Right lobe of liver (tissue), 4 donors: ENCODE measurements around the gene HPS5.

ENCODE experiments used
- POLR2A ChIP-seq: fragments of 450-650 bp; IDR thresholded peaks from one replicate; pipeline ENCODE4 v1.6.1; 2017; ENCODE audit warnings: antibody characterized with exemption, mild to moderate bottlenecking
- TF ChIP-seq, protein P1 (sequence below), 4 donors: fragments of 200-600 bp in 3 of 4; fragments of 450-650 bp in 1 of 4; IDR thresholded peaks; one replicate each; pipeline versions ENCODE4 v1.5.1 to v1.8.0; 2016 to 2022; ENCODE audit warnings: antibody characterized with exemption in 4 of 4, mild to moderate bottlenecking in 2 of 4
- donor health status: DM: no; HTN: no; CAD: no.
- donor health status: DM: no; HTN: no; CAD: no.
- donor health status: DM: no; HTN: yes; CAD: no.

DNA sequence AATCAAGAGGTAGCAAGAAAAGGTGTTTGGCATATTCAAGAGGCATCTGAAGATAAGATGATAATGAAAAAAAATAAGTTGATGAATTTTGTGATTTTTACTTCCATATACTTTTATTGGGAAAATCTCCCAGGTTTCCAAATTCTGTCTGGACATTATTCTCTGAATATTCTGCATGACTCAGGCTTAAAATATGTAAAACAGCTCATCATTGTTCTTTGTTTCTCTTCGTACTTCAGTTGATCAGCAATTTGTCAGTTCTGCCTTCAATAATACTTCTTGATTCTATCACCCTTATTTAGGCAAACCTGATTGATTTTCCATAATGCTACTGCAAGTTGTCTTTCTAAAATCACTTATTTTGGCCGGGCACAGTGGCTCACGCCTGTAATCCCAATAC, 30.6 kb upstream of the HPS5 start:
- TF ChIP-seq, protein P1, sequence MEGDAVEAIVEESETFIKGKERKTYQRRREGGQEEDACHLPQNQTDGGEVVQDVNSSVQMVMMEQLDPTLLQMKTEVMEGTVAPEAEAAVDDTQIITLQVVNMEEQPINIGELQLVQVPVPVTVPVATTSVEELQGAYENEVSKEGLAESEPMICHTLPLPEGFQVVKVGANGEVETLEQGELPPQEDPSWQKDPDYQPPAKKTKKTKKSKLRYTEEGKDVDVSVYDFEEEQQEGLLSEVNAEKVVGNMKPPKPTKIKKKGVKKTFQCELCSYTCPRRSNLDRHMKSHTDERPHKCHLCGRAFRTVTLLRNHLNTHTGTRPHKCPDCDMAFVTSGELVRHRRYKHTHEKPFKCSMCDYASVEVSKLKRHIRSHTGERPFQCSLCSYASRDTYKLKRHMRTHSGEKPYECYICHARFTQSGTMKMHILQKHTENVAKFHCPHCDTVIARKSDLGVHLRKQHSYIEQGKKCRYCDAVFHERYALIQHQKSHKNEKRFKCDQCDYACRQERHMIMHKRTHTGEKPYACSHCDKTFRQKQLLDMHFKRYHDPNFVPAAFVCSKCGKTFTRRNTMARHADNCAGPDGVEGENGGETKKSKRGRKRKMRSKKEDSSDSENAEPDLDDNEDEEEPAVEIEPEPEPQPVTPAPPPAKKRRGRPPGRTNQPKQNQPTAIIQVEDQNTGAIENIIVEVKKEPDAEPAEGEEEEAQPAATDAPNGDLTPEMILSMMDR (IDR thresholded peaks at IDR 0.05): no peak
- TF ChIP-seq POLR2A: no peak
